Karpas-422 (cell line): ENCODE measurements around the gene CCSER1. TPM values are rescaled to one million over a fixed set of nuclear protein-coding genes. Genes with fewer than 3 reads are reported as not detected.

Experiments
- DNase-seq: peaks from one replicate; pipeline ENCODE4 v3.0.0-alpha.2; 2015
- H2AFZ ChIP-seq: fragments of 200-600 bp; sonication (generic); 2 replicates; pipeline ENCODE4 v1.6.1; 2014; ENCODE audit warnings: antibody characterized with exemption, low read length, mixed read lengths
- H3K27ac ChIP-seq: fragments of 200-600 bp; sonication (generic); 2 replicates; pipeline ENCODE4 v1.5.1; 2014; ENCODE audit warnings: mild to moderate bottlenecking, low read length, moderate library complexity
- H3K27me3 ChIP-seq: fragments of 200-600 bp; sonication (generic); 2 replicates; pipeline ENCODE4 v1.6.1; 2014; ENCODE audit warnings: low read length, mixed read lengths
- H3K36me3 ChIP-seq: fragments of 200-600 bp; sonication (generic); 2 replicates; pipeline ENCODE4 v1.6.1; 2014; ENCODE audit warnings: low read length, mixed read lengths; ENCODE audit not compliant: insufficient read depth
- H3K4me1 ChIP-seq: fragments of 200-600 bp; sonication (generic); 2 replicates; pipeline ENCODE4 v1.6.1; 2014; ENCODE audit warnings: mild to moderate bottlenecking, low read length, mixed read lengths
- H3K4me2 ChIP-seq: fragments of 200-600 bp; sonication (generic); 2 replicates; pipeline ENCODE4 v1.6.1; 2014; ENCODE audit warnings: low read length, low read depth, mild to moderate bottlenecking; ENCODE audit not compliant: poor library complexity, severe bottlenecking
- H3K4me3 ChIP-seq: fragments of 200-600 bp; sonication (generic); 2 replicates; pipeline ENCODE4 v1.5.1; 2014; ENCODE audit warnings: mild to moderate bottlenecking, antibody characterized with exemption, low read length, mixed read lengths
- H3K79me2 ChIP-seq: fragments of 200-600 bp; sonication (generic); 2 replicates; pipeline ENCODE4 v1.6.1; 2014; ENCODE audit warnings: mild to moderate bottlenecking, low read length, mixed read lengths
- H3K9ac ChIP-seq: fragments of 200-600 bp; sonication (generic); 2 replicates; pipeline ENCODE4 v1.6.0; 2014; ENCODE audit warnings: low read length
- H3K9me2 ChIP-seq: fragments of 200-600 bp; sonication (generic), shearing (Covaris generic); replicated peaks from 2 replicates; pipeline ENCODE4 v1.6.0; 2014; ENCODE audit warnings: mild to moderate bottlenecking, low read length, moderate library complexity; ENCODE audit not compliant: insufficient read depth
- H3K9me3 ChIP-seq: fragments of 300-700, 200-600 bp; sonication (generic); 2 replicates; pipeline ENCODE4 v1.6.1; 2014; ENCODE audit warnings: low read length, mixed read lengths
- H4K20me1 ChIP-seq: fragments of 200-600 bp; sonication (generic); 2 replicates; pipeline ENCODE4 v1.6.1; 2014; ENCODE audit warnings: mild to moderate bottlenecking, antibody characterized with exemption, low read length, low read depth; ENCODE audit not compliant: insufficient read depth
- small RNA-seq: library from RNA; depleted of rRNA; stranded (forward); fragments of <200 nt; gene quantifications from one replicate; pipeline ENCODE3, GENCODE V24; 2014
- total RNA-seq: library from RNA; depleted of rRNA; stranded (reverse); fragments of >200 nt; shearing (Covaris generic); gene quantifications from 2 replicates; pipeline ENCODE4 v1.2.3, GENCODE V29; 2014; ENCODE audit warnings: low replicate concordance; rRNA removed

Gene CCSER1
- total RNA-seq, 1 experiment from 2014 or later: 3.6 TPM

- Histone ChIP-seq H2AFZ (no peak overlapping the region), H3K9me3 (0 out of 2 replicates have a peak, but pooled peaks cover 10% of the 10 kb centered on the region), H3K9me2 (no peaks in the 10 kb centered on the region), H3K4me2 (no peak overlapping the region), H3K9ac (no peak overlapping the region), H3K4me3 (no peak overlapping the region), H3K36me3 (no peaks in the 10 kb centered on the region), H3K4me1 (no peaks in the 10 kb centered on the region), H4K20me1 (no peaks in the 10 kb centered on the region), H3K79me2 (no peaks in the 10 kb centered on the region), H3K27ac (no peak overlapping the region), H3K27me3 (no peaks in the 10 kb centered on the region)
- peak; percentile 37 for DNase-seq
Measured at GRCh38 chr4:91630764-91631163, 1503.6 kb downstream of the CCSER1 start.

DNA sequence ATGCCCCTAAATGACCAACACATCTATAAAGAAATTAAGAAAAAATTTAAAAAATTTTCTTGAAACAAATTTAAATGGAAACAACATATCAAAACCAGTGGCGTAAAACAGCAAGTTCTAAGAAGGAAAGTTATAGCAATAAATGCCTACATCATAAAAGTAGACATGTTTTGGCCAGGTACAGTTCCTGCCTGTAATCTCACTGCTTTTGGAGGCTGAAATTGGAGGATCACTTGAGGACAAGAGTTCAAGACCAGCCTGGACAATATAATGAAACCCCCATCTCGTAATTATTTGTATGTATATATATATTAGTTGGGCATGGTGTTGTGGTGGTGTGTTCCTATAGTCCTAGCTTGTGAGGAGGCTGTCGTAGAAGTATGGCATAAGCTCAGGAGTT lies 1504.1 kb downstream of the CCSER1 start:
- Histone ChIP-seq H3K79me2 (no peaks in the 10 kb centered on the region), H3K9me3 (0 out of 2 replicates have a peak, but pooled peaks cover 11% of the 10 kb centered on the region), H2AFZ (no peak overlapping the region), H3K4me3 (no peak overlapping the region), H3K4me1 (no peaks in the 10 kb centered on the region), H3K4me2 (no peak overlapping the region), H4K20me1 (no peaks in the 10 kb centered on the region), H3K9ac (no peak overlapping the region), H3K27me3 (no peaks in the 10 kb centered on the region), H3K9me2 (no peaks in the 10 kb centered on the region), H3K27ac (no peak overlapping the region), H3K36me3 (no peaks in the 10 kb centered on the region)
- peak; percentile 7 for DNase-seq

- Histone ChIP-seq H4K20me1 (no peaks in the 10 kb centered on the region), H3K4me2 (no peak overlapping the region)
Measured at GRCh38 chr4:91636083-91636482, 1508.9 kb downstream of the CCSER1 start.

More at GRCh38 chr4:91636083-91636482, 1508.9 kb downstream of the CCSER1 start:
- H3K9ac ChIP-seq: no peak overlapping the region
- H3K9me3 ChIP-seq: peaks cover 10% of the 10 kb centered on the region; the same call in 1 of the 2 replicates
- H2AFZ ChIP-seq: no peak overlapping the region
- H3K4me3 ChIP-seq: no peak overlapping the region
- no peaks in the 10 kb centered on the region for H3K79me2 ChIP-seq
- no peaks in the 10 kb centered on the region for H3K9me2 ChIP-seq
- peak; percentile 27 for DNase-seq
- no peaks in the 10 kb centered on the region for H3K27me3 ChIP-seq
- no peaks in the 10 kb centered on the region for H3K36me3 ChIP-seq
- H3K4me1 ChIP-seq: no peaks in the 10 kb centered on the region
- no peak overlapping the region for H3K27ac ChIP-seq

Small RNA genes within 50 kb of the gene (small RNA-seq; reads per million reads assigned to genes)
- gene AC093729.1: not detected
- 0.47 reads per million, percentile 8 among the genes with 10 or more reads in this experiment for gene TMSB4XP8

Other genes starting within 250 kb of the CCSER1 start
- not detected in 2 replicates for gene MMRN1, start 232.5 kb upstream of the CCSER1 start, total RNA-seq